Measurements from ENCODE around the gene TUBAL3.

DNA sequence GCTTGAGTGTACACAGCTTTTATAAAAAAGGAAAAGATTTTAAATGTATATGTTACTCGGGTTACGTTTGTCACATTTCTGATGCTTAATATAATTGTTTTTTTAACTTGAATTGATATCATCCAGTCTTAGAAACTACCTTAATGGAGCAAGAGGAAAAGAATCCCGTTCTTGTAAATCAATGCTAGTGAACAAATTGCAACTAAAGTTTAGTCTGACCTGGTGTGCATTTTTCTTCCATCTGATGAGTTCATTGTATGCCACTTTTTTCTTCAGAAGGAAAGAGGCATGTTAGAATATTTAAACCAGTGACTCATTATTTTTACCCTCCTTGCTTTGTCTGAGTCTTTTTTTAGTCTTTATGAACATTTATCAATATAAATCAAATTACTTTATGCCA is 42.4 kb upstream of the TUBAL3 start:
- TF ChIP-seq, protein P1, sequence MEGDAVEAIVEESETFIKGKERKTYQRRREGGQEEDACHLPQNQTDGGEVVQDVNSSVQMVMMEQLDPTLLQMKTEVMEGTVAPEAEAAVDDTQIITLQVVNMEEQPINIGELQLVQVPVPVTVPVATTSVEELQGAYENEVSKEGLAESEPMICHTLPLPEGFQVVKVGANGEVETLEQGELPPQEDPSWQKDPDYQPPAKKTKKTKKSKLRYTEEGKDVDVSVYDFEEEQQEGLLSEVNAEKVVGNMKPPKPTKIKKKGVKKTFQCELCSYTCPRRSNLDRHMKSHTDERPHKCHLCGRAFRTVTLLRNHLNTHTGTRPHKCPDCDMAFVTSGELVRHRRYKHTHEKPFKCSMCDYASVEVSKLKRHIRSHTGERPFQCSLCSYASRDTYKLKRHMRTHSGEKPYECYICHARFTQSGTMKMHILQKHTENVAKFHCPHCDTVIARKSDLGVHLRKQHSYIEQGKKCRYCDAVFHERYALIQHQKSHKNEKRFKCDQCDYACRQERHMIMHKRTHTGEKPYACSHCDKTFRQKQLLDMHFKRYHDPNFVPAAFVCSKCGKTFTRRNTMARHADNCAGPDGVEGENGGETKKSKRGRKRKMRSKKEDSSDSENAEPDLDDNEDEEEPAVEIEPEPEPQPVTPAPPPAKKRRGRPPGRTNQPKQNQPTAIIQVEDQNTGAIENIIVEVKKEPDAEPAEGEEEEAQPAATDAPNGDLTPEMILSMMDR (conservative IDR thresholded peaks at IDR 0.05 in 1 of 2, IDR thresholded peaks at IDR 0.05 in 1 of 2; ENCODE audit: extremely low read depth in 1 of 2, insufficient read depth in 1 of 2, low read depth in 1 of 2, low read length in 2 of 2), result no peak
- TF ChIP-seq EZH2 (IDR thresholded peaks at IDR 0.05; ENCODE audit: borderline replicate concordance, low read length), result no peak
